KMS-11 (cell line): Measurements from ENCODE around the gene CDH13.

Experiments
- H2AFZ ChIP-seq: fragments of 200-600 bp; sonication (generic); 2 replicates; pipeline ENCODE4 v1.6.1; 2016; ENCODE audit warnings: antibody characterized with exemption, mixed run types, low read depth
- H3K27ac ChIP-seq: fragments of 200-600 bp; sonication (generic); 2 replicates; pipeline ENCODE4 v1.6.1; 2016; ENCODE audit warnings: mild to moderate bottlenecking, mixed run types
- H3K27me3 ChIP-seq: fragments of 200-600 bp; sonication (generic); 2 replicates; pipeline ENCODE4 v1.6.1; 2017; ENCODE audit warnings: mild to moderate bottlenecking, low read depth, mixed run types, moderate library complexity; ENCODE audit not compliant: insufficient read depth
- H3K36me3 ChIP-seq: fragments of 200-600 bp; sonication (generic); 2 replicates; pipeline ENCODE4 v1.6.1; 2017; ENCODE audit warnings: mild to moderate bottlenecking, mixed run types; ENCODE audit not compliant: insufficient read depth
- H3K4me1 ChIP-seq: fragments of 200-600 bp; sonication (generic); 2 replicates; pipeline ENCODE4 v1.6.1; 2016; ENCODE audit warnings: mild to moderate bottlenecking, low read depth, mixed run types; ENCODE audit not compliant: poor library complexity, severe bottlenecking
- H3K4me2 ChIP-seq: fragments of 200-600 bp; sonication (generic); 2 replicates; pipeline ENCODE4 v1.7.0; 2016; ENCODE audit warnings: mild to moderate bottlenecking, mixed run types
- H3K4me3 ChIP-seq: fragments of 200-600 bp; sonication (generic); IDR thresholded peaks from 2 replicates; pipeline ENCODE4 v1.6.1; 2017; ENCODE audit warnings: low read depth, low read length, mixed read lengths; ENCODE audit not compliant: insufficient read depth
- H3K79me2 ChIP-seq: fragments of 200-600 bp; sonication (generic); 2 replicates; pipeline ENCODE4 v1.6.1; 2016; ENCODE audit warnings: low read depth, mixed run types; ENCODE audit not compliant: insufficient read depth
- H3K9ac ChIP-seq: fragments of 200-600 bp; sonication (generic); 2 replicates; pipeline ENCODE4 v1.6.1; 2016; ENCODE audit warnings: mild to moderate bottlenecking, mixed run types
- H4K20me1 ChIP-seq: fragments of 200-600 bp; sonication (generic); 2 replicates; pipeline ENCODE4 v1.6.1; 2016; ENCODE audit warnings: mild to moderate bottlenecking, mixed run types; ENCODE audit not compliant: insufficient read depth
- CTCF ChIP-seq: fragments of 200-600 bp; sonication (generic); conservative IDR thresholded peaks from 2 replicates; pipeline ENCODE4 v1.6.1; 2017; ENCODE audit warnings: low read depth, mild to moderate bottlenecking, antibody characterized with exemption, low read length, moderate library complexity, mixed read lengths

The CDH13 gene

GRCh38 chr16:83338138-83338537 is 711.4 kb downstream of the CDH13 start:
- no peaks in the 10 kb centered on the region for H3K4me1 ChIP-seq
- H3K4me3 ChIP-seq: no peak overlapping the region
- H3K4me2 ChIP-seq: no peak overlapping the region
- H3K79me2 ChIP-seq: no peaks in the 10 kb centered on the region
- no peaks in the 10 kb centered on the region for H3K36me3 ChIP-seq
- no peaks in the 10 kb centered on the region for H3K27me3 ChIP-seq
- H2AFZ ChIP-seq: no peak overlapping the region
- TF ChIP-seq CTCF: no peak
- H4K20me1 ChIP-seq: no peaks in the 10 kb centered on the region
- H3K9ac ChIP-seq: no peak overlapping the region
- no peak overlapping the region for H3K27ac ChIP-seq

GRCh38 chr16:83338941-83339340 is 712.2 kb downstream of the CDH13 start:
- no peaks in the 10 kb centered on the region for H3K27me3 ChIP-seq
- H3K27ac ChIP-seq: no peak overlapping the region
- H3K4me3 ChIP-seq: no peak overlapping the region
- no peaks in the 10 kb centered on the region for H3K79me2 ChIP-seq
- no peak overlapping the region for H3K9ac ChIP-seq
- H4K20me1 ChIP-seq: no peaks in the 10 kb centered on the region
- H3K4me2 ChIP-seq: no peak overlapping the region
- H3K4me1 ChIP-seq: no peaks in the 10 kb centered on the region
- TF ChIP-seq CTCF: no peak
- H2AFZ ChIP-seq: no peak overlapping the region
- H3K36me3 ChIP-seq: no peaks in the 10 kb centered on the region

DNA sequence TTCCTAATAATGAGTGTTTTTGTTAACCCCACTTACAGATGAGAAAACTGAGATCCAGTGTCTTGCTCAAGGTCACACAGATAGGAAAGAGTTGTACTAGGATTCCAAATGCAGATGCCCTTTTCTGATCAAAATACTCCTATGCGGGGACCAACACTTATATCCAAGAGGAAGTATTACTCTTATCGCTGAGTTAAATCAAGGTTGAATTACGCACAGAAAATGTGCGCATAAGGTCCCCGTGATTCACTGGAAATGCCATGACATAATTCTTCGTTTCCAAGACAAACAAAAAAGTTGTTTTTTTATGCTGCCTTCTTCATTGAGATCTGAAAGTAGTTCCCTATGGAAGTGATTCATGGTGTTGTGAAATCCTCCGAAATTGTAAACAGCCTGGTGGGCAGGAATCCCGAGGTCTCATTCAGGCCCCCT is 717.2 kb downstream of the CDH13 start:
- TF ChIP-seq CTCF: no peak
- H3K79me2 ChIP-seq: no peaks in the 10 kb centered on the region

DNA sequence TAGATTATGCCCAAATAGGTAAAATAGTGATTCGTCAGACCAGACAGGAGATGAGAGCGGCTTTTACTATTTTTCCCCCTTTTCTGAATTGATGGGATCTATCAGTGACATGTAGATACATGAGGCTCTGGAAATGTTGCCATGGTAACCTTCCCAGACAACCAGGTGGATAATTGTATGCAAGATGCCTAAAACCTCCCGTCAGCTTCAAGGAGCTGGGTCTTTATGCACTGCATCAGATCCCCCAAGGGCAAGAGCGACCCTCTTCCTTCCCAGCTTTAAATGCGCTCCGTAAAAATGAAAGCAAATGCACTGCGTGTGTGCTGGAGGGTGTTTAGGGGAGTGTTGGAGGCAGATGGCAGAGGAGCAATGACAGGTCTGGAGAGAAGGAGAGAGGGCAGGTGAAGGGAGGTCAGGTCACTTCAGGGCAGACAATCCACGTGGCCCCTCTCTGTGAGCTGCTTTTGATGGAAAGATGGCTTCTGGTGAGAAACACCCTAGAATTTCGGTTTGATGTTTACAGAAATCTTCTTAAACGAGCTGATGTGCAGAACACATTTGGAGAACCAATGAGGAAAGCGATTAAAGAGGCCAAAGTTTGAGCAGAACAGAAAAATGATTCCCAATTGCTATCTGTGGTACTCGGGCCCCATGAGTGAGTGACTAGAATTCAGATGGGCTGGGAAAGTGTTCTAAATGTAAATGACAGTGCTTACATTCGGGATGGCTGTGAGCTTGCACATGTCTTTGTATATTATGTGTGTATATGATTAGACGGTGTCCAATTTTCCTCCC is 719.3 kb downstream of the CDH13 start:
- Histone ChIP-seq H3K27ac (no peak overlapping the region), H2AFZ (no peak overlapping the region), H3K27me3 (no peaks in the 10 kb centered on the region), H3K4me1 (no peaks in the 10 kb centered on the region), H3K79me2 (no peaks in the 10 kb centered on the region), H3K4me2 (no peak overlapping the region), H3K9ac (no peak overlapping the region), H3K4me3 (no peak overlapping the region), H3K36me3 (no peaks in the 10 kb centered on the region), H4K20me1 (no peaks in the 10 kb centered on the region)
- TF ChIP-seq CTCF: no peak

More for the DNA sequence above, 717.2 kb downstream of the CDH13 start:
- Histone ChIP-seq H2AFZ (no peak overlapping the region), H3K27me3 (no peaks in the 10 kb centered on the region), H3K36me3 (no peaks in the 10 kb centered on the region), H3K9ac (no peak overlapping the region), H3K4me3 (no peak overlapping the region), H4K20me1 (no peaks in the 10 kb centered on the region), H3K27ac (no peak overlapping the region), H3K4me2 (no peak overlapping the region), H3K4me1 (no peaks in the 10 kb centered on the region)
